Inflammatory macrophage (primary cell): ENCODE data around the gene SULF2.
"Not testable (repeated sequence)": the region's sequence is repeated elsewhere in the genome, so short reads cannot be mapped to it uniquely, and the experiment has no call there.

Experiments used
- DNase-seq, 2 donors: peaks; one replicate each; pipeline ENCODE4 v3.0.0-alpha.2; 2020 to 2022
- total RNA-seq, 18 experiments: gene quantifications; one replicate each; lab custom pipeline; 2026; ENCODE audit warnings: mixed read lengths in 6 of 18, inconsistent platforms in 2 of 18; lab: John Stamatoyannopoulos, UW

SULF2 gene
- 11.3 to 99.1 (median 38.4) reads per million in 18 experiments for total RNA-seq

GRCh38 chr20:47785311-47785853, at the start of gene SULF2:
Gene SULF2 (minus strand): TSS chr20:47785481. CDS start chr20:47757363, 28,118 bp downstream.
- no peak for DNase-seq

- DNase-seq = not testable (repeated sequence)
These were observed 46.4 kb upstream of the SULF2 start for GRCh38 chr20:47831675-47832074.

- not testable (repeated sequence) for DNase-seq
These were observed 41.4 kb upstream of the SULF2 start for GRCh38 chr20:47826716-47827115.

- not testable (repeated sequence) for DNase-seq
These were observed 40.7 kb upstream of the SULF2 start for GRCh38 chr20:47826006-47826405.

GRCh38 chr20:47825011-47825762, 39.9 kb upstream of the SULF2 start:
- no peak for DNase-seq

GRCh38 chr20:47823941-47824340, 38.7 kb upstream of the SULF2 start:
- not testable (repeated sequence) for DNase-seq

GRCh38 chr20:47821481-47822100, 36.3 kb upstream of the SULF2 start:
- no peak for DNase-seq

GRCh38 chr20:47818996-47819609, 33.8 kb upstream of the SULF2 start:
- no peak for DNase-seq

- DNase-seq = no peak
These were observed 33.2 kb upstream of the SULF2 start for GRCh38 chr20:47818466-47818865.

GRCh38 chr20:47818016-47818415, 32.7 kb upstream of the SULF2 start:
- DNase-seq = no peak

GRCh38 chr20:47817573-47817972, 32.3 kb upstream of the SULF2 start:
- no peak for DNase-seq

- no peak for DNase-seq
These were observed 31.5 kb upstream of the SULF2 start for GRCh38 chr20:47816487-47817451.

GRCh38 chr20:47815866-47816265, 30.6 kb upstream of the SULF2 start:
- no peak for DNase-seq

- DNase-seq = no peak
These were observed 30.1 kb upstream of the SULF2 start for GRCh38 chr20:47815416-47815806.

GRCh38 chr20:47814632-47815415, 29.5 kb upstream of the SULF2 start:
- no peak for DNase-seq

- DNase-seq = no peak
These were observed 25.6 kb upstream of the SULF2 start for GRCh38 chr20:47810721-47811347.

- no peak for DNase-seq
These were observed 24.9 kb upstream of the SULF2 start for GRCh38 chr20:47810116-47810677.

GRCh38 chr20:47809161-47809960, 24.1 kb upstream of the SULF2 start:
- DNase-seq = no peak

- DNase-seq = no peak
These were observed 20.7 kb upstream of the SULF2 start for GRCh38 chr20:47805951-47806350.

- DNase-seq = not testable (repeated sequence)
These were observed 19.7 kb upstream of the SULF2 start for GRCh38 chr20:47804972-47805371.
